ENCODE results near the gene POU2AF1.
A peak's percentile ranks its signal among the peaks of the same experiment; 100 is the strongest.

The POU2AF1 gene

DNA sequence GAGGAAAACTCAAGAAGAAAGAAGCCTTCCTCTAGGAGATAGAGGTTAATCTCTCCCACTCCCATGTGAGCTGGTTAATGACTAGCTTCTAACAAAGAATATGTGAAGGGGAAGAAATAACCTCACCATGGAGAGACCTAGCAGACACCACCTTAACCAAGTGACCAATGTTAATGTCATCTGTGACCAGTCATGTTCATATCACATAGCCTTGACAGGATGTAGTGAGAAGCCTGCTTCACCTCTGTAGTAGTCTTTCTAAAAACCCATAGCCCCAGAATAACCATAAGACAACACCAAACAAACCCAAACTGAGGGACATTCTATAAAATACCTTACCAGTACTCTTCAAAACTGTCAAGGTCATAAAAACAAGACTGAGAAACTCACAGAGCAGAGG lies 21.5 kb upstream of the POU2AF1 start:
- H3K27me3 ChIP-seq (ENCODE audit: insufficient read depth, low read length, poor library complexity, severe bottlenecking), result no peaks in the 10 kb centered on the region
- H3K9me3 ChIP-seq (ENCODE audit: insufficient read depth, low read depth, low read length), result no peaks in the 10 kb centered on the region
- no peaks in the 10 kb centered on the region for H3K9me2 ChIP-seq (replicated peaks; ENCODE audit: low read depth, low read length)
- no peak overlapping the region for H3K4me3 ChIP-seq (ENCODE audit: low read length, poor library complexity, severe bottlenecking)
- TF ChIP-seq EZH2phosphoT487 (IDR thresholded peaks at IDR 0.05; ENCODE audit: borderline replicate concordance) (no peak), CTCF (conservative IDR thresholded peaks at IDR 0.05; ENCODE audit: low read length) (no peak)
- peaks cover 11% of the 10 kb centered on the region for H3K4me1 ChIP-seq (ENCODE audit: insufficient read depth, low read length, poor library complexity, severe bottlenecking)
- no peaks in the 10 kb centered on the region for H3F3A ChIP-seq (ENCODE audit: low read depth)
- no peaks in the 10 kb centered on the region for H3K79me2 ChIP-seq (ENCODE audit: insufficient read depth, low read length)
- H3K9ac ChIP-seq (ENCODE audit: low read depth, low read length, poor library complexity, severe bottlenecking), result no peak overlapping the region
- H4K20me1 ChIP-seq (ENCODE audit: insufficient read depth, low read length, poor library complexity, severe bottlenecking), result no peaks in the 10 kb centered on the region
- H2AFZ ChIP-seq (ENCODE audit: low read length), result peak overlapping the region; percentile 32; the same call in 1 of the 2 replicates
- H3K36me3 ChIP-seq (ENCODE audit: insufficient read depth, low read length), result no peaks in the 10 kb centered on the region
- no peak overlapping the region for H3K4me2 ChIP-seq (ENCODE audit: low read depth, low read length, poor library complexity, severe bottlenecking)

DNA sequence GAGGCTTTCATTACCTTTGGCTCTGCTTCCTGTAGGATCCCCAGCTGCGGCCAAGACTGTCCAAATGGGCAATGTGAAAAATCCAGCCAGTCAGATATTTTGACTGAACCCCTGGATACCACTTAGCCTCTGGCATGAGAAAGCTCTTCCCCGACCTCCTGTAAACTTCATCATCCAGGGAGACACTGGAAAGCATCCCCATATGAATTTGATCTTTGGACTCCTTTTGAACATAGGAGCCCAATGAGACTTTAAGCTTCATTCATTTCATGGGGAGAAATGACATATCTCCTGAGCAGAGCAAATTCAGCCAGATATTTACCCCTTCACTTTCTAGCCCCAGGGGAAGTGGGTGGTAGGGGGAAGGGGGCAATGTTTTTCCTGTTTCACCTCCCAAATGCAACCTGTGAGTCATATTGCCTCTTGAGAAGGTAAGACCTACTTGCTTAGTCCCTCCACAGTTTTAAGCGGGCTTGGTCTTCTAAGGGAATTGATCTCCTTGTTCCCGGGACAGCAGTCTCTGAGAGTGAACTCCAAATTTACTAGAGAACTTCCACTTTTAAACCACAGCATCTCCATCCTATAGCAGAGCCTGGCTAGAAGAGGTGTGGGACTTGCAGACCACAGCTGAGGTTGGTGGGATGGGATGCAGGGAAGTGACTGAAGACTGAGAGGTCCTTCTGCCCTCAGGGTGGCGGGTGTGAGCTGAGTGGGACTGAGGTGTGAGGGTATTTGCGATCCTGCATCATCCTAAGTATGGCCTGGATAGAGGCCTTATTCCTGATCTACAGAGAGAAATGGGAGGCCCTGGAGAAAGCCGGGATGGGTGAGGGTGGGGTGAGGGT lies 20.3 kb upstream of the POU2AF1 start:
- H3K79me2 ChIP-seq (ENCODE audit: insufficient read depth, low read length), result no peaks in the 10 kb centered on the region
- H4K20me1 ChIP-seq (ENCODE audit: insufficient read depth, low read length, poor library complexity, severe bottlenecking), result no peaks in the 10 kb centered on the region
- H3K27me3 ChIP-seq (ENCODE audit: insufficient read depth, low read length, poor library complexity, severe bottlenecking), result no peaks in the 10 kb centered on the region
- no peak overlapping the region for H3K4me3 ChIP-seq (ENCODE audit: low read length, poor library complexity, severe bottlenecking)
- TF ChIP-seq CTCF (conservative IDR thresholded peaks at IDR 0.05; ENCODE audit: low read length) (no peak), EZH2phosphoT487 (IDR thresholded peaks at IDR 0.05; ENCODE audit: borderline replicate concordance) (no peak)
- H3K36me3 ChIP-seq (ENCODE audit: insufficient read depth, low read length), result no peaks in the 10 kb centered on the region
- no peaks in the 10 kb centered on the region for H3K9me3 ChIP-seq (ENCODE audit: insufficient read depth, low read depth, low read length)
- H3K9ac ChIP-seq (ENCODE audit: low read depth, low read length, poor library complexity, severe bottlenecking), result no peak overlapping the region
- peak overlapping the region; percentile 4 for H3K4me2 ChIP-seq (ENCODE audit: low read depth, low read length, poor library complexity, severe bottlenecking)
- no peak overlapping the region for H2AFZ ChIP-seq (ENCODE audit: low read length)
- H3K4me1 ChIP-seq (ENCODE audit: insufficient read depth, low read length, poor library complexity, severe bottlenecking), result peaks cover 11% of the 10 kb centered on the region
- no peaks in the 10 kb centered on the region for H3F3A ChIP-seq (ENCODE audit: low read depth)
- H3K9me2 ChIP-seq (replicated peaks; ENCODE audit: low read depth, low read length), result no peaks in the 10 kb centered on the region

DNA sequence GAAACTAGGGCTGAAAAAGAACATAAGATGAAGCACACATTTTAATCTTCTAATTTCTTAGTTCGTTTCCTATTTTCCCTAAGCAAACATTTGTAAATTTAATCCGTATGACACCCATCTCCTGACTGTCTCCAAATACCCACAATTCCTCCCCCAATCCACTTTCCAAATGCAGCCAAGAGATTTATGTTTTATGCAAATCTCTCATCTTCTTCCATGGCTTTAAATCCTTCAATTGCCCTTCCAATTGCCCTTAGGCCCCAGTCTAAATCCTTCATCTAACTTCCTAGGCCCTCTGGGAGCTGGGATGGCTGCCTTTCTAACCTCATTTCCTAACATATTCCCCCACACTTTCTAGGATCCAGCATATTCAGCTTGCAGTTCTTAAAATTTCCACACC lies 18.0 kb upstream of the POU2AF1 start:
- H4K20me1 ChIP-seq (ENCODE audit: insufficient read depth, low read length, poor library complexity, severe bottlenecking), result no peaks in the 10 kb centered on the region
- H3K79me2 ChIP-seq (ENCODE audit: insufficient read depth, low read length), result no peaks in the 10 kb centered on the region
- no peaks in the 10 kb centered on the region for H3K9me2 ChIP-seq (replicated peaks; ENCODE audit: low read depth, low read length)
- H3K9ac ChIP-seq (ENCODE audit: low read depth, low read length, poor library complexity, severe bottlenecking), result no peak overlapping the region
- H3K27me3 ChIP-seq (ENCODE audit: insufficient read depth, low read length, poor library complexity, severe bottlenecking), result no peaks in the 10 kb centered on the region
- no peak for TF ChIP-seq CTCF (conservative IDR thresholded peaks at IDR 0.05; ENCODE audit: low read length)
- no peak for TF ChIP-seq EZH2phosphoT487 (IDR thresholded peaks at IDR 0.05; ENCODE audit: borderline replicate concordance)
- no peaks in the 10 kb centered on the region for H3F3A ChIP-seq (ENCODE audit: low read depth)
- no peaks in the 10 kb centered on the region for H3K9me3 ChIP-seq (ENCODE audit: insufficient read depth, low read depth, low read length)
- no peak overlapping the region for H3K4me2 ChIP-seq (ENCODE audit: low read depth, low read length, poor library complexity, severe bottlenecking)
- H3K36me3 ChIP-seq (ENCODE audit: insufficient read depth, low read length), result no peaks in the 10 kb centered on the region
- no peak overlapping the region for H3K4me3 ChIP-seq (ENCODE audit: low read length, poor library complexity, severe bottlenecking)
- H3K4me1 ChIP-seq (ENCODE audit: insufficient read depth, low read length, poor library complexity, severe bottlenecking), result peaks cover 11% of the 10 kb centered on the region
- H2AFZ ChIP-seq (ENCODE audit: low read length), result no peak overlapping the region
